HG03175 (cell line): Measurements from ENCODE around the gene PRDX1.

Experiments
- ATAC-seq: cut with Tn5 transposase; IDR thresholded peaks from one replicate; pipeline ENCODE4 v1.9.1; 2021; ENCODE audit warnings: mild to moderate bottlenecking, moderate library complexity; ENCODE audit not compliant: unreplicated experiment

The PRDX1 gene

GRCh38 chr1:45521413-45522323, at the start of gene PRDX1:
PRDX1 (minus strand) TSS chr1:45521884; CDS start chr1:45519043, 2,841 bp downstream.
- peak; percentile 84 for ATAC-seq

- no peak for ATAC-seq
These were observed 48.9 kb upstream of the PRDX1 start for GRCh38 chr1:45570631-45571030.

GRCh38 chr1:45569962-45570581, 48.4 kb upstream of the PRDX1 start:
- peak; percentile 46 for ATAC-seq

GRCh38 chr1:45569571-45569961, 47.9 kb upstream of the PRDX1 start:
- no peak for ATAC-seq

- ATAC-seq, result no peak
These were observed 46.7 kb upstream of the PRDX1 start for GRCh38 chr1:45568421-45568820.

GRCh38 chr1:45567911-45568310, 46.2 kb upstream of the PRDX1 start:
- no peak for ATAC-seq

GRCh38 chr1:45566722-45567121, 45.0 kb upstream of the PRDX1 start:
- ATAC-seq, result no peak

- ATAC-seq, result no peak
These were observed 42.2 kb upstream of the PRDX1 start for GRCh38 chr1:45563843-45564242.

GRCh38 chr1:45557422-45557944, 35.8 kb upstream of the PRDX1 start:
- ATAC-seq, result no peak

GRCh38 chr1:45554198-45554597, 32.5 kb upstream of the PRDX1 start:
- no peak for ATAC-seq

GRCh38 chr1:45552331-45552730, 30.6 kb upstream of the PRDX1 start:
- no peak for ATAC-seq

GRCh38 chr1:45551684-45552083, 30.0 kb upstream of the PRDX1 start:
- no peak for ATAC-seq

GRCh38 chr1:45550401-45551351, 29.0 kb upstream of the PRDX1 start, which contains the start of gene AKR1A1:
AKR1A1 (plus strand) TSS chr1:45550826; CDS start chr1:45561795, 10,969 bp downstream.
- ATAC-seq, result peak; percentile 86

GRCh38 chr1:45545553-45546310, 24.0 kb upstream of the PRDX1 start:
- no peak for ATAC-seq

GRCh38 chr1:45545019-45545493, 23.4 kb upstream of the PRDX1 start:
- ATAC-seq, result peak; percentile 56

GRCh38 chr1:45544530-45544929, 22.8 kb upstream of the PRDX1 start:
- ATAC-seq, result no peak

GRCh38 chr1:45543581-45544417, 22.1 kb upstream of the PRDX1 start:
- peak; percentile 48 for ATAC-seq

GRCh38 chr1:45542591-45542990, 20.9 kb upstream of the PRDX1 start:
- no peak for ATAC-seq

- no peak for ATAC-seq
These were observed 19.5 kb upstream of the PRDX1 start for GRCh38 chr1:45541193-45541592.
